NCI-H1048 (cell line): ENCODE results near the gene BTBD9.

Experiments
- DNase-seq: peaks from one replicate; lab custom pipeline; 2025; lab: John Stamatoyannopoulos, UW

Gene BTBD9

DNA sequence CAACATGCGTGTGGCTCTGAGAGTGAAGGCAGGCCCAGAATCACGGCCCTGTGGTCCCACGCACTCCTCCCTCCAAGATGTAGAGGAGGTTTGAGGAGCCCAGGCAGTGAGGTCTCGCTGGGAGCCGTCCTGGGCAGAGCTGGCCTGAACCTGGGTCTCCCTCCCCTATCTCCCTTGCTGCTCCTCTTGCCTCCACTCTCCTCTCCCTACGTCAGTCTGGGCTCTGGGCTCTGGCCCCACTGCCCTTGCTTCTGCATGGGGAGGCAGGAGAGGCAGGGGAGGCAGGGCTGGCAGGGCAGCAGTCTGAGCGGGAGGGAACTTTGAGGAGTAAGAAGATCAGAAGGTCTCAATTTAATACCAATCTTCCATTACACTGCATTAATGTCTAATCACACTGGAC, 445.1 kb downstream of the BTBD9 start:
- no peak for DNase-seq

- no peak for DNase-seq
Measured at GRCh38 chr6:38194282-38194572, 445.5 kb downstream of the BTBD9 start.

DNA sequence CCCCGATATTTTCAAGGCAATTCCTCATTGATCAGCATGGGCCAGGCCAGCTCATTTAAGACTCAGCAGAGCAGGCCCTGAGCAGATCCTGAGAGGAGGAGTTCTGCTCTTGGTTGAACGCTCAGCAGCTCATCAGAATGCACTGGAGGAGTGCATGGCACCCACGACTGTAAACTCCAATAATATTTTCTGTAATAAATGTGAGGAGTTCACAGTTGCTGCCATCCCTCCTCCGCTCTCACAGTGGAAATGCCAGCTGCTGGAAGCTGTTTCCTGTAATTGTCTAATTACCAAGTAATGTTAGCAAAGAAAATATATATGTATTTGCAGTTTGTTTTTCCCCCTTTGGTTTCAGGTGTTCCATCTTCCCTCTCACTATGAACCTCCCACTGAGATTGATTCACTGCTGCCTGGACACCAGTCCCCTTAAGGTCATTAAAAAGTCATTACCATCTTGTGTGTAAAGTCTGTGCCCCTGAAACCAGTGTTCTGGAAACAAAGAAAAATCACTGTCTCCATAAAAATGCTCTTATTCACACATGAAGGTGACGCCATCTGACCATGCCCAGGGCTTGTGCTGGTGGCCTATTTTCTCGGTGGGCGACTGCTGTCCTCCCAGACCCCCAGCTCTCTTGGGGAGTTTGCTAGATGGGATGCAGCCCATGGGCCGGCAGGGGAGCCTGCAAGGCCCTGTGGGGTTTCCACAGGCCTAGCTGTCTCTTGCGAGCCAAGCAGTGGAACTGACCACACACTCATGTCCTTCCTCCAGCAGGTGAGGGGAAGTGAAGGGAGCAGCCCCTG, 446.0 kb downstream of the BTBD9 start:
- DNase-seq, result no peak

GRCh38 chr6:38193051-38193450, 446.7 kb downstream of the BTBD9 start:
- DNase-seq, result no peak

DNA sequence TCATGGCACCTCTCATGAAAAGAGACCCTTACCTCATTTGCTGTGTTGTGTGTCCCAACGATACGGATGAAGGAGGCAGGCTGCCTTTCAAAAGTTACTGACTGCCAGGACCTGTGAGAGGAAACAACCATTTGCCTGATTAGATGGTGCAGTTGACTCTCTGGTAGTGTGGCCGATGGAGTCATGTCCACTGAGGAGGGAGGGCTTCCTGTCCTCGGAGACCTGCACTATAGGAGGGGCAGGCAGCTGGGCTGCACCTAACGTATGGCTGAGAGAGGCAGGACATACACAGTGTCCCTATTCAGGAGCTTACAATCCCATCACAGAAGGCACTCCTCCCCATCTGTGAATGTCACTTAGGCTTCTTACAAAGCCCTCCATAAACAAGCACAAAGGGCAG, 447.2 kb downstream of the BTBD9 start:
- no peak for DNase-seq

DNA sequence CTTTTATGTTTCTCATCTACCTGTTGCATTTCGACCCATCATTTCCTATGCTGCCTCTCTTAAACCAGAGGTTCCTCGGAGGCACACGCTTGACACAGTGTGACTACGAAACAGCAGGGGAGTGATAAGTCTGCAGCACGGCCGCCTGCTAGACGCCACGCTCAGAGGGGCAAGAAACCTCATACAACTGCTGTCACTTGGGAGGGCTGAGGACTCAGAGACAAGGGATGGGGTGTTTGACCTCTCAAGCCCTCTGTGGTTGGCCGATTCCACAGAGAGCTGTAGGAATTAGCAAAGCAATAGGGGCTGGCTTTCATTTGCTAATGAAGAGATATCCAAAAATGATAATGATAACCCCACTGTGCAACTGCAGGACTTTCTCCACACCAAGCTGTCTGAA, 447.7 kb downstream of the BTBD9 start:
- no peak for DNase-seq

- no peak for DNase-seq
Measured at GRCh38 chr6:38191418-38191817, 448.3 kb downstream of the BTBD9 start.

GRCh38 chr6:38188677-38189335, 450.9 kb downstream of the BTBD9 start:
- no peak for DNase-seq

- DNase-seq, result no peak
Measured at GRCh38 chr6:38187811-38188590, 451.7 kb downstream of the BTBD9 start.

- DNase-seq, result no peak
Measured at GRCh38 chr6:38187325-38187724, 452.4 kb downstream of the BTBD9 start.

GRCh38 chr6:38185752-38186151, 454.0 kb downstream of the BTBD9 start:
- DNase-seq, result no peak

- DNase-seq, result no peak
Measured at GRCh38 chr6:38185244-38185643, 454.5 kb downstream of the BTBD9 start.

DNA sequence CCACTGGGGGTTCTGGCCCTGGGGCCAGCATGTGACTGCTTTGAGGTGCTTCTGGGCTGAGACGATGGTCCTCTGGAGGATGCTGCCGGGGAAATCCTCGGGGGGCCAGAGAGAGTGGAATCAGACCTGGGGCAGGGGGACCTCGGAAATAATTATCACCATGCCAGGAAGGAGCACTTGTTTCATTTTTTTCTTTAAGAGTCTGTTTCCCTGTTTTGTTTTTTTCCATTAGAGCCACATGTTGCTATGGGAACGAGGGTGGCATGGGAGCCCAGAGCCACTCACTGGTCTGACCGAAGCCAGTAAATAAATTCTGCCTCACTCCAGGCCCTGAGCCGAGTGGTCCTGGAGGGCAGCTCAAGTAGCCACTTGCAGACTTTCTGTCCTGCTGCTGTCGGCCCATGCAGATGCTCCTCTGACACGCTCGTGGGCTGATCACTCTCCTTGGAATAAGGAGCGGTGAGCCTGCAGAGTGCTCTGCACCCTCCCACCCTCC, 455.1 kb downstream of the BTBD9 start:
- no peak for DNase-seq

DNA sequence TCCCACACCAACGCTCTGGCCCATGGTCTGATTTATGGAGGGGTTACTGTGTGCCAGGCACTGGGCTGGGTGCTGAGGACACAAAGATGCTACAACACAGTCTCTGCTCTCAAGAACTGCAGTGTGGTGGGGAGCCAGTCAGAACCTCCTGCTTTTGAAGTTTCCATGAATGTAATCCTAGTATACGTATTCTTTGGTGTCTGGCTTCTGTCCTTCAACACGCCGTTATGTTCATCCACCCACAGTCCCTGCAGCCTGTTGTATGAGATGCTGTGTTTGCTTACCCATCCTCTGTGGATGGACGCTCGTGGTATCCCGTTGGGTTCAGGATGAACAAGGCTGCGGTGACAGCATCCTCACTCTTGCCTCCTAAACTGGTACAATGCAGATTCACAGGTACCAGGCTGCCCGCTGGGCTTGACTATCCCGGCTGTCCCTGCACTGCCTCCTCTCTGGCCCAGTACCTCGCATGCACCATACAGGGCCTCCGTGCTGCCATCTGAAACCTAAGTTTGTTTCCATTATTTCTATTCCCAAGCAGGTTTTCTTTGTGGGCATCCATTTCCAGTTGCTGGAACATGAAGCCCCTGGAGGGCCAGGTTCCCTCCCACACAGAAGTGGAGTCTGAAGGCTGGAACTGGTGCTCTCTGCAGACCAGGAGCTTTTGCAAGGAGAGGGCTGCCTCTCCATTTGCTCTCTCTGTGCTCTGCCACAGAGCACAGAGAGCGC, 455.7 kb downstream of the BTBD9 start:
- no peak for DNase-seq

DNA sequence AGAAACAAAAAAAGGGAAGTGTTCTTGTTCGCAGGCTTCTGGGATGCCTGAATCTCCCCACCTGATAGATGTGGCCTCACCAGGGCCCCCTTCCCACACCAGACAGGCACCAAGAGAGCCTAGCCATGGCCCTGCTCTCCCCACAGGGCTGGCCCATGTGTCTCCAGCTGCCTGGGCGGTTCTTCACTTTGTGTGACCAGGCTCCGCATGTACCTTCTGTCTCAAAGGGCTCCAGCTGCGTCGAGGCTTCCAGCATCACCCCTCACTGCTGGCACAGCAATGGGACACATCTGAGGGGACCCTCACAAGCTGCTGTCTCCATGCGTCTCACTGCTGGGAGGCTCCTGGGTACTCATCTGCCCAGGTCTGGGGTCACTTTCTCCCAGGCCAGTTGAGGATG, 457.3 kb downstream of the BTBD9 start:
- no peak for DNase-seq

DNA sequence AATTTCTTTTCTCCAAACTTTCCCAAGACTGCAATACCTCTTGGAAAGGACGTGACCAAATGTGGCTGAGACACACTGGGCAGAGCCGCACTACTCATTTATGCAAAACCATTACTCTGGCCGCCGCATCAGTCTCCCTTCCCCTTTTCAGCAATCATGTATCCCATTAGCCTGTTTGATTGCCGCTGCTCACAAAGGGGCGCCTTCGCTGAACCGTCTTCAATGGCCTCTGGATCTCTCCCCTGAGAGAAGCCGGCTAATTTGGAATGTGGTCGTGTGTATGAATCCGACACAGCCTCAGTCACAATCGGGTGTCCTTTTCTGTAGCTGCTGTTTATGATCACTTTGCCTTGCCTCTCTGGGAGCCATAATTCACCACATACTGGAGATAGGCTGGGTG, 459.1 kb downstream of the BTBD9 start:
- DNase-seq, result no peak

- no peak for DNase-seq
Measured at GRCh38 chr6:38179794-38180430, 459.8 kb downstream of the BTBD9 start.

DNA sequence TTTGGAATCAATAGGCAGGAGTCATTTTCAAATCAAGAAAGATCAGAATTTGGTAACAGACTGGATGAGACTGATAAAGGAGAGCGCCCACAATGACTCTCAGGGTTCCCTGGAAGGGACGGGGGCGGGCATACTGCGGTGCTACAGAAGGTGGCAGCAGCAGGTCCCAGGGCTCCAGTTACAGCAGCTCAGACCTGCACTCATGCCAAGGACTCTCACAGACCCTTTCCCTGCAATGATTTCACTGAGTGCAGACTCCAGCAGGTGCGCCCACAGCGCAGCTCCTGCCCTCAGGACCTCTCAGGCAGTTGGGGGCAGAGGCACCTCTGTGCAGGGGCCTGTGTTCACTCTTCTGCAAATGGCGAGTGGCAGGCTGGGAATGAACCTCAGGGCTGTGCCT, 460.4 kb downstream of the BTBD9 start:
- no peak for DNase-seq

DNA sequence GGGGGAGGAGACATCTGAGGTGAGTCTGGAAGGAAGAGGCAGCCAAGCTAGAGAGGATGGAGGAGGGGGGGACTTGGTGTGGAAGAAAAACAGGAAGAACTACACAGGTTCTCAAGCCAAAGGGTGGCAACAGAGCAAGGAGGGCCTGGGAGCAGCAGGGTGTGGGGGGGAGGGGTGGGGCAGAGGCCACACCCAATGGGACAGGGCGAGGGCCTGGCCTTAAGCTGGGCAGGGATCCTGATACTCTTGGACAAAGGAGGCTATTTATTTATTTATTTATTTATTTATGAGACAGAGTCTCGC, 461.2 kb downstream of the BTBD9 start:
- no peak for DNase-seq

GRCh38 chr6:38177882-38178583, 461.7 kb downstream of the BTBD9 start:
- no peak for DNase-seq
